NCI-H146 treated with DMSO at 0.1 percent for 48 hours (cell line): ENCODE results near the gene GPD2.
"Not testable (repeated sequence)": the region's sequence is repeated elsewhere in the genome, so short reads cannot be mapped to it uniquely, and the experiment has no call there.

Experiments used
- DNase-seq: peaks from one replicate; lab custom pipeline; 2025; ENCODE audit not compliant: unreplicated experiment; lab: John Stamatoyannopoulos, UW

The GPD2 gene

DNA sequence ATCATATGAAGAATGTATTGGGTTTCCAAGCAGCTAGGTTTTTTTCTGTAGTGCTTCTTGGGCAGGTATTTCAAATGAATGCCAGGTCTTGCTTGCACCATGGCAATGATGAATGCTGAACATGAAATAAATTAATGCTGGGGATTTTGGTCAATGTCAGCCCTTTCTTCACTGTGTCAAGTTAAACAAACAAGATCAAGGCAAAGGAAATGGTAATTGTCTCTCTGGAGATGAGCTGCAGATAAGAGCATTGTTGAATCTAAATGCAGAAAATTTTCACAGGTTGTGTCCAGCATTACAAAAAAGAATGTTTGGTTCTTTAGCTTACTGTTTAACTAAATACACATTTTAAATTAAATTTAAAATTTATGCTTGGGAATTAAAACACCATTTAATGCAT is 144.3 kb downstream of the GPD2 start:
- DNase-seq, result peak; percentile 50

DNA sequence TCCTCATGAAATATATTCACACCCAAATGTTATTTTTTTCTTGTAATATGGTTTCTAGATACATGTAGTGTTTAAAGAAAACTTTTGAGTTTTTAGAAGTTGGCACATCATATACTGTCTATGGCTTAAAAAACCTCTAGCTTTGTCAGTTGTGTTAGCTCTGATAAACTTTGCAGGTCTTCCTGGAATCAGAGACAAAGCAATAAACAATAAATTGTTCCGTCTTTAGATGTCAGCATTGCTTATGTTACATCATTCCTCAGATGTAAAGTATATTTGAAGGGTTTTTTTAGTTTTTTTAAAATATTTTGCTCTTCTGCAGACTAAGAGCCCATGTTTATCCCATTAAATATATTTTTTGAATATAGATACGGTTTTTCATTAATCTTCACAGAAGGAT is 145.1 kb downstream of the GPD2 start:
- DNase-seq, result no peak

DNA sequence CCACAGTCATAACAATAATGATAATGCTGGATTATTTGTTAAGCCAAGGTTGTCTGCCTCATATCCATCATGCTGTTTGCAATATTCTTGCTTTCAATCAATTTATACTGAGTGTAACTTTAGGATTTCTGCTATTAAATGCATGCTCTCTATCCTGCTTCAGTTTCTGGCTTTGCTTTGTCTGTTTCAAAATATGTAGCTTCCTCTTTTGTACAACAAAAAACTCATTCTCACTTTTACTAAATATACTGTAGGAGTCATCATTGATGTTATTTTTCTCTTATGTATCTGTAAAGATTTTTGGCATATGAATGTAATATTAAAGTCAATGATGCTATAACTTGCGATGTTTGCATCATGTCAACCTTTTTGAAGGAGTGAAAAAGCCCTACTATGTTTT is 149.3 kb downstream of the GPD2 start:
- DNase-seq, result no peak

DNA sequence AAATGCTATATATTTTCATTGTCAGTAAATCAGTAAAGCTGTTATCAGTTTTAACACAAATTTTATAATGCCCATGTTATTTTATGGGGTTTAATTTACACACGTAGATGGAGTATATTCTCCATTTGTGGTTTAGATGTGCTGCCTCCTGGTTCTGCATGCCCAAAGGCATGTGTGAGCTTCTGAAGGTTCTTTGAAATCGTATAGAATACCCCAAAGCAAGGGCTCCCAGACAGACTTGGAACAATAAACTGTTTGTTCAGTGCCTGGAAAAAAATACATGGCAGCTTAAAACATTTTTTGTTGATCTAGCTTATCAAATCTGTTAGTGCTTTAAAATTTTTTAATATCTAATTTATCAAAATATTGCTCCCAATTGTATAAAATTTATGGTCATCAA is 150.4 kb downstream of the GPD2 start:
- no peak for DNase-seq

DNA sequence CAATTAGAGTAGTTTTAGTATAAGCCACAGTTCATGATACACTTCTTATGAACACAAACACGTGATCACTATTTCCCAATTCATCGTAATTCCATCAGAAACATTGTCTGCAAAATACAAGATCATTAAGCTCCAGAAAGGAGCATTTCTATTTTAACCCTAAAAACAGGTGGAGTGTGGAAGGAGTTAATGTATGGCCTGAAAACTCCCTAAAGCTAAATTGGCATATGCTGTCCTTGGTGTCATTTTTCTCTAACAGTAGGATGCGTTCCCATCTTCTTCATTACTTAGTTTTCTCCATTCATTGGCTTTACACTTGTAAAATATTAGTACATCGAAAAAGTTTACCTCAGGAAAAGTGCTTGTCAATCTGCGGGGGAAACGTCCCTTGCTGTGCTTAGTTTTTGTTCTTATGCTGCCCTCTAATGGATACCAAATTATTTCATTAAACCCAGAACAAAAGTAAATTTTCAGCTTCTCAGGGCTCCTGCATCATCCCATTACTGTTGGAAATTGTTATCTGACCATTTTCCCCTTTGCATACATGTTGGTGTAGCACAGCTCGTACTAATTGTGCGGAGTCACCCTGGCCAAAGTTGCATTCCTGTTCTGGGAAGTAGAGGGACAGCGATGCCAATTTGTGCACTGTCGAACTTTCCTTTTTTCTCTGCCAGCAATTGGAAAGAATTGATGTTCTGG is 153.4 kb downstream of the GPD2 start:
- no peak for DNase-seq

DNA sequence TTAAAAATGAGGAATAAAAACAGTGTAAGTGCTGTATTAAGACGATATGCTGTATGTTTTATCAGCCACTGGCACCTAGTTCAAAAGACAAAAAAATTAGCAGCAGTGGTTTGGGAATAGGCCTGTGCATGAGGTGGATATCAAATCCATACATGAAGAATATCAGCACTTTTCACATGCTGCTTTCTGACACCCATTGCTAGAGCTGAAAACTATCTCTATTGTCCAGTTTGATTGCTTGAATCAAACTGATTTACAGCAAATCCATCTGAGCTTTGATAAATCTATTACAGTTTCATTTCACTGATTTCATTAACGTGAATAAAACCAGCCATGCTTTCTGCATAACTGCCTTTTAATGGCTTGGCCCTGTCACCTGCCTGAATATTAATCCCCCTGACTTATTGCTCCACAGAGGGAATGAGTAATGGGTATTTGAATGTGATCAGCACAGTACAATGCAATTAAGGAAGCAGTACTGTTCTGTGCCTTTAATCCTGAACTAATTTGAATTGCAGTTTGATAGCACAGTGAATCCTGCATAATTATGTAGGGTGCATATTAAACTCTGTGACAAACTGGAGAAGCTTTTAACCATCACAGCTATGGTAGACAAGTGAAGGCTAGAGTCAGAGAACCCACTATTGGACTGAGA is 154.0 kb downstream of the GPD2 start:
- no peak for DNase-seq

DNA sequence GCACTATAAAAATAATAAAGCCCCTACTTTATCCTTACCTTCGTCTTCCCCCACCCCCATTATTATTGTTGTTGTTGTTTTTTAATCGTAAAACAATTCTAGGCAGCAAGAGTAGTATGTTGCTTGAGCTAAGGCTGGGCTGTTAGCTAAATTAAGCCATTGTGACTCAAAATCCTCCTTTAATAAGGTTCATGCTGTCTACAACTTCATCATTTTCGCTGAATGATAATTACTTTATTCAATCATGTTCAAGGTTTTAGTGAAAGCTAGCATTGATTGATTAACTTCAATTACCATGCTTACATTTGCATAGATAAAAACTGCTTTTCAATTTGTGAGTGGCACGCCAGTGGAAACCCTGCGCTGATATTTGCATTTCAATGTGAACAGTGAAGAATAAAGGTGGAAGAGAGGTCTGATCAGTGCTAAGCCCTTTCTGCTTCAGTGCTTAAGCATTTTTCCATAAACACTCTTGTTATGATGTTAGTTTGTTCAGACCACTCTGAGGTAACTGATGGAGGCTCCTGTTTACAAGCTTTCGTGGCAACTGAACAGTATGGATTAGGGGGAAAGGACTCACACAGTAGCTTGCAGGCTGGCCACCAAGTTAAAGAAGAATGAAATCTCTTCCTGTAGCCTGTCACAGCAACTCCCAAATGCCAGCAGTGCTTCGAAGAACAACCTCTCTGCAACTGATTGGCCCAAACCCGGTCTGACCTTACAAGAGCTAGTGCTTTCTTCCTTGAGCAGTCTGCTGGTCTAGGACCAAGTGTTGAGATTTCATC is 156.8 kb downstream of the GPD2 start:
- no peak for DNase-seq

DNA sequence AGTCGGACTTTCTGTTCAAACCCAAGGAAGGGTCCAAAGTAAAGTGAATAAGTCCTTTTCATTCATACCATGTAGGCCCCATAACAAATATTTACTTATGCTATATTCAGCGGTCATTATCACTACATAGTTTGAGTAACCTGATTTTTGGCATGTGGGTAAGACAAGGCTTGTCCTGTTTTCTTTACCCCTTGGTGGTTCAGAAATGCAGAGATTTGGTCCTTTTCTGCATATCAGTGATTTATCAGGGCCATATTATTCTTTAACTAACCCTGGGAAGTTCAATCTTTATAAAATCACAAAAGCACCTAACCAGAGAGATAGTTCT is 157.4 kb downstream of the GPD2 start:
- no peak for DNase-seq

DNA sequence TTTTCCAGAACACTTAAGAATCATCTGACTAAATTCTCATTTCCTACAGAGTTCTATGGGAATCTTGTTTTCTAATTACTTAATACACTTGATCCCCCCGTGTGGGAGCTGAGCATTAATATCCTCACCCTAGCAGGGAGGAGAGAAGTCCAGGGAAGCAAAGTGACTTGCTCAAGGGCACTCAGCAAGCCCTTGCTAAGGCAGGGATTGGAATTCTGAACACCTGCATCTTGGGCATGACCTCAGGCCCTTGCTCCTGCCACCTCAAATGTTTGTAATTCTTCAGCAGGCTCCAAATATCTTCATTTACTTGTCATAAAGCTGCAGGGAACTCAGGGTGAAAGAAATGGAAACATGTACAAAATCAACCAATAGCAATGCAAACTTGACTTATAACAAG is 162.4 kb downstream of the GPD2 start:
- DNase-seq, result no peak

DNA sequence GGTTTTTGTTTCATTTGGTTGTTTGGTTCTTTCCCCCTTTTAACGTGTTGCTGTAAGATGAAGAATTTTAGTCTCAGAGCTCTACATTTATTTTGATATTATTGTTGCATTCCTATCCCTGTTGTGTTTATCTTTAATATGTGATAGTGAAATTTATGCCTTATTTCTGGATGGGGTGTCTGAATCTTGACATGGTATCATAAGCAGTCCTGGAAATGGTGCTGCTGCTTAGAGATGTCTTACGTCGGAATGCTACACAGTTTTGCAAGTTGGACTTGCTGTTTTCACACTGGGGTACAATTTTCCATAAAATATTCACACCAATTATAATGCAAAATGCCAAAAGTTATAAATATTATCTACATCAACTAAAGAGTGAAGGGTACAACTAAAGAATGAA is 164.0 kb downstream of the GPD2 start:
- DNase-seq, result no peak

DNA sequence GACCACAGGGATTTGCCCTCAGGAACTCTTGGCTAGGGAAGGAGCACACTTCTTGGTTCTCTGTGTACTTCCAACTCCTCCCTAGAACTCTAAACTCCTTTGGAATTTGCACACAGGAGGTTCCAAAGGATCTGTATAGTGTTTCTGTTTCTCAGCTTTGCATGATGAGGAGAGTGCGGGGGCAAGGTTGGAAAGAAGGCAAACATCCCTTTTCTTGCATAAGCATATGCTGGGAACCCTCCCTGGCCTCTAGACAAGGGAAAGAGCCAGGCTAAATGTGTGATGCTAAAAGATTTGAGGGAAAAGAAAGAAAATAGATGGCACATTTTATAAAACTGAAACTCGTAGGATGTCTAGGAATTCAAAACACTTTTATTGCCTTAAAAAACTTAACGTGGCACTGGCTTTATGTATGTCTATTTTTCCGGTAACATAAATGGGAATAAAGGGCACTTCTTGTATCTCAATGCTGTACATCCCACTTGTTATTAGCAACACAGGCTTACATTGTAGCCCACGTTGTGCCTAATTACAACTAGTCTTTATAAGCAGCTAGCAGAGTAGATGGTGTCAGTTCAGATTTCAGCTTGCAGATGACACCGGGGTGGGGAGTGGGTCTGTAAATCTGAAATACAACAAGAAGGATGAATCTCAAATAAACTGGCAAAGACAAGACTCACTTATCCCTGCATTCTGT is 165.8 kb downstream of the GPD2 start:
- no peak for DNase-seq

DNA sequence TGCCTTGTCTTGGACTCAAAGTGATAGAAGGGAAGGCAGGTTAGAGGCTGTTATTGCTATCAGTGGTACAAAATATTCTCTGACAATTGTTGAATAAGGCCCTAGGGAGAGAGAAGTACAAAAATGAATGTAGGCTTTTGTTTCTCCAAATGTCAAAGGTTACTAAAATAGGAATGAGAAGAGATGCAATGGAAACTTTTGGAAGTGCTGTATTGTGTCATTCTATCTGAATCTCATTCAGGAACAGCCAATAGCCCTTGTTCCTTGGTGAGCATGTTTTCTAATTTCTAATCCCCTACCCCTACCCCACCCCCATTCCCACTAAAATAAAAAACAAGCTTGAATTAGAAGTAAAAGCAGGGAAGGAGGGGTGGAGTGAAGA is 166.4 kb downstream of the GPD2 start:
- no peak for DNase-seq

DNA sequence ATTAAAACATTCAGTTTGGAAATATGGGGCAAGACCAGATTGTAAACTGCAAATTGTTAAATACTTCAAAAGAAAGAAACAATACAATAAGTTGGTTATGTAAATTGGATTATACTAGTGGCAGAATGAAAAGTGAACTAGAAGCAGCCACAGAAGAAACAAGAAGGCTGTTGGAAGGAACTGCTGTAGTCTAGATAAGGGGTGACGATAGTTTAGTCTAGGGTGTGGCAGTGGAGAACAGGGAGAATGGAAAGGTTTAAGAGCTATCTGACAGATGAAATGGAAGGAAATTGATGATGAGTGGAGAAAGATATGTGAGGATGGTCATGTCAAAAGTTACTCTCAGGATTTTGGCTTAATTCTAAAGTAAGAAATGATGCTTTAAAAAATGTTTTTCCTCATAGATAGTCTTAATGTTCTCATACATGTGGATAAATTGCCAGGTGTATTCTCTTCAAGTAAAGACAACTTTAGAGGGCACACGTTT is 179.7 kb downstream of the GPD2 start:
- DNase-seq, result no peak

DNA sequence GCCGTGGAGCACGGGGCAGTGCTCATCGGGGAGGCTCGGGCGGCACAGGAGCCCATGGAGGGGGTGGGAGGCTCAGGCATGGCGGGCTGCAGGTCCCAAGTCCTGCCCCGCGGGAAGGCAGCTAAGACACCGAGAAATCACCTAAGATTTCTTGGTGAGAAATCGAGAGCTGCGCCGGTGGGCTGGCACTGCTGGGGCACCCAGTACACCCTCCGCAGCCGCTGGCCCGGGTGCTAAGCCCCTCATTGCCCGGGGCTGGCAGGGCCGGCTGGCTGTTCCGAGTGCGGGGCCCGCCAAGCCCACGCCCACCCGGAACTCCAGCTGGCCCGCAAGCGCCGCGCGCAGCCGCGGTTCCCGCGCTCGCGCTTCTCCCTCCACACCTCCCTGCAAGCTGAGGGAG is 181.9 kb downstream of the GPD2 start:
- DNase-seq, result not testable (repeated sequence)

DNA sequence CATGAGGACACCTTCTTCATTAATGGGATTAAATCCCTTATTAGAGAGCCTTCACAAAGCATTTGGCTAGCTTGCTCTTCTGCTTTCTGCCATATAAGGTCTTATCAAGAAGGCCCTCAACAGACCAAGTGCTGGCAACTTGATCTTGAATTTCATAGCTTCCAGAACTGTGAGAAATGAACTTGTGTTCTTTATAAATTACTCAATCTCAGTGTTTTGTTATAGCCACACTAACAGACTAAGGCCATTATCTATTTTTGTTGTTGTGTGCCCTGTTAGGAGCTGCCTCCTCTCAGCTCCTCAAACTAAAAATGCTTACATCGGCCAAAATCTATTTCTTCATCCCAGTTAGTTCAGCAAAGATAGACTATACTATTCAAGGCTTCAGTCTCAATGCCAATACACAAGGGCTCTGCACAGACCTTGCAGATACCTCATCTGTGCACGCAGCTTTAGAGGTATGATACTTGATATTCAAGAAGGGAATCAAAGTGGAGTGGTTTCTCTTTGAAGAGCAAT is 182.9 kb downstream of the GPD2 start:
- no peak for DNase-seq

DNA sequence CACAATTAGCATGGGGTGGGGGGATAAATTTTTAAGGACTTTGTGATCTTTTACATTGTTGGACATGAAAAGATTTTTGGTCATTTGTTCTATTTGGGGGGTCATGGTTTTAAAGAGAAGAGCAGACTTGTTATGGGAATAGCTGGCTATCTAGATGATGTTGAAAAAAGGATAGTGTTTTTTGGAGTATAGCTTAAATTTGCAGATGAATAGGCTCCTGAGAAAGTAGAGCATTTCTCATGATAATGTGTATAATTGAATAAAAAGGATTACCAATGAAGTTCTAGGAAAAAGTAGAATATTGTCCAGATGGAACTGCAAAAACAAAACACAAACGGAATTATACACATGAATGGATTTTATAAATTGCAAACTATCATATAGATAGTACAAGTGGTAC is 186.3 kb downstream of the GPD2 start:
- DNase-seq, result no peak

DNA sequence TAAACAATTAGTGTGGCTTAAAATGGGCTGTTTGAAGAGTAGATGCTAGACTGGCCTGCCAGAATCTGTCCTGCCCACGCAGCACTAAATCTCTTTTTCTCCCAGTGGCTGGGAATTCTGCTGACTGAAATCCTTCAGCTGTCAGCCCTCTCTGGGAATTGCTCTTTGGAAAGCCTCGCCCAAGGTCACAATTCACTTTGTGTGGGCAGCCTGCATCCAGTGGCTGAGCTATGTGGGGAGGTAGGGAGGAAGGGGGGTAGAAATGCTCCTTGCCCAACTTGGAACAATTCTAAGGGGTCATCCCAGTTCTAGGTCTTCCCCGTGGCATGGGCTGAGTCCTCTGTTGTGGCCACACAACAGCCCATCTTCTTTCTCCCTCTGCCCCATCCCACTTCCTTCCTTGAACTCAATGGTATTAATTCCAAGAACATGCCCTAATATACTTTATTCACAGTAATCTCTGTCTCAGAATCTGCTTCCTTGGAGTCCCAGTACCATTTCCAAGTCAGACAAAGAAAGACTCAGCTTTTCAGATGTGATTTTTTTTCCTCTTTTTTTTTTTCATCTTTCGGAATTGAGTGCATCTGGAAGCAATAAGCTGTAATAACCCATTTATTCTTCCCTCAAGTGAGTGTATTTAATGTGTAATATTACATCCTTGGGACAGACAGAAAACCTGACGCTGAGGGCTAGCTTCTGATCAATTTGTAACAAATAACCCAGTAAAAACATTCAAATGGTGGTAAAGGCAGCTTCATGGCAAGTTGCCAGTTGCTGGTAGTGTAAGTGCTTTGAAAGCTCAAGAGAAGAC is 189.4 kb downstream of the GPD2 start:
- no peak for DNase-seq

DNA sequence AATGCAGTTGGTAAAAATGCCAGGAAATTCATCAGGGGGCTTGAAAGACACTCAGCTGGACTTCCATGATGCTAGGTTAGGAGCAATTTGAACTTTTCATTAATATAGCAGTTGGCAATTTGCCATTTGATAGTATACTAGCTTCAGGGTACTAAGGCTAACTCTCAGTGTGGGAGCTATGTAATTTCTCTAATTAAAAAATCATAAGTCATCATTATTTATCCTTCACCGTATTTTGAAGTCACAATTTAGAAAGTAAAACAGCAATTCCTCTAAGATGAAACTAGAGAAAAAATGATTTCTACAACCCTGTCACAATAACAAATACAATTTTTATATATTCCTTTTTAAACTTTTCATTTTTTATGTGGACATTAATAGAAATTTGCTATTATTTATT is 190.8 kb downstream of the GPD2 start:
- DNase-seq, result no peak

DNA sequence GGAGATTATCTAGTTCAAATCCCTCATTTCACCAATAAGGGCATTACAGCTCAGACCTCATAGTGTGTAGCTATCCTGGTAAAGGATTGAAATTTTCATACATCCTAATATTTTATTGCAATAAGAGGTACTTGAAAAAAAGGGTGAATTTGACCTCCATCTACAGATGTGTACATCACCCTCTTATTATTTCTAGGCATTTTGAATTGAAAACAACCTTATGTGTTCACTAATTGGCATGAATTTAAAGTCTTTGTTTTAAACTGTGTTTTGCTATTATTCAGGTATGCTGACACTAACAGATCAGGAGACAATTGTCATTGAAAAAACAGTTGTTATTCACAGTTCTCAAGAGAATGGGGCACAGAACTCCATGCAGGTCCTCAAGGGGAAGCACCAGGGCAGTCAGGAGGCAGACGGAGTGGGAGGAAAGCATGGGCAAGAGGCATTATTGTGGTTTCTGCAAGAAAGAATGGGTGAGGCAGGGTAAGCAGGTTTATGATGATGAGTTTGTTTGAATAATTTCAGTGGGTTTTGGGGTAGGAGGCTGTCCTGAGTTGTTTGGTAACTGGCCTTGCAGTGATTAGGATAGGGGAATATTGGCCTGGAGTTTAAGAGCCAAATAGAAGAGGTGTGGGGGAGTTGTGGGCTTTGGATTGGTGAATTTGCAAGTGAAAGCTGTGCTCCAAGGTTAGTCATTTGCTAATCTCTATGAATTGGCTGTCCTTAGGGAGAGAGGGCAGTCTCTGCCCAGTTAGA is 194.6 kb downstream of the GPD2 start:
- DNase-seq, result no peak

DNA sequence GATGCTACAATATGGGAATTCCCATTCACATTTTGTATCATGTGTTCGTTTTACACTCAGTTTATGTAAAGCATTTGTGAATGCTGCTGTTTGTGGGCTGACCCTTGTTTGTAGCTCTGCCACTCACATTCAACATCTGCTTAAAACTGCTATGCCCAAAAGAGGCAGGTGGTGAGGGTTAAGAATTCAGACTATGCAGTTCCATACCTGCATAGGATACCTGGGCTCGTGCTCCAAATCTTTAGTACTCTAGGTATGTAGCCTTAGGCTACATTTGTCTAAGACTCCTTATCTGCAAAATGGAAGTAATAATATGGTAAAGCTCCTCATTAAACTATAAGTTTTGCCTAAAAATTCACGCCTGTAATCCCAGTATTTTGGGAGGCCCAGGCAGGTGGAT is 199.5 kb downstream of the GPD2 start:
- DNase-seq, result no peak
